Muscle of leg (tissue), 11 donors: Measurements from ENCODE around the gene MARCHF11. TPM values are rescaled to one million over a fixed set of nuclear protein-coding genes. Genes with fewer than 3 reads are reported as not detected.

Source experiments
- DNase-seq: peaks from one replicate; pipeline ENCODE4 v3.0.0; 2013
- H3K27ac ChIP-seq: one replicate; pipeline ENCODE4 v1.5.1; 2013; ENCODE audit warnings: mild to moderate bottlenecking, low read length, control low read depth
- H3K27me3 ChIP-seq: one replicate; pipeline ENCODE4 v1.6.1; 2013; ENCODE audit warnings: low read length; ENCODE audit not compliant: control insufficient read depth, insufficient read depth
- H3K36me3 ChIP-seq: one replicate; pipeline ENCODE4 v1.6.1; 2013; ENCODE audit warnings: low read length; ENCODE audit not compliant: control insufficient read depth, insufficient read depth
- H3K4me1 ChIP-seq: one replicate; pipeline ENCODE4 v1.6.1; 2013; ENCODE audit warnings: low read length; ENCODE audit not compliant: control insufficient read depth, insufficient read depth
- H3K4me3 ChIP-seq: one replicate; pipeline ENCODE4 v1.5.1; 2013; ENCODE audit warnings: low read length, control low read depth
- H3K9me3 ChIP-seq: replicated peaks from 2 replicates; pipeline ENCODE4 v1.6.1; 2013; ENCODE audit warnings: low read depth, low read length; ENCODE audit not compliant: control insufficient read depth
- whole genome bisulfite sequencing: methylation state at CpG from one replicate; pipeline ENCODE4 v1.1.5; 2013; ENCODE audit warnings: missing lambda C conversion rate; ENCODE audit not compliant: insufficient coverage; 5-methylcytosine and 5-hydroxymethylcytosine counted together
- polyA plus RNA-seq, 8 donors: library from polyadenylated mRNA; unstranded; fragments of 120-200 nt; gene quantifications; one replicate each; pipeline versions ENCODE4 v1.2.1 to v1.2.3, GENCODE V29; 2013; ENCODE audit warnings: inconsistent platforms in 1 of 8, low replicate concordance in 1 of 8; ENCODE audit not compliant: insufficient read length in 8 of 8, insufficient read depth in 1 of 8
- total RNA-seq: library from RNA; stranded (reverse); fragments of 120-200 nt; gene quantifications from one replicate; pipeline ENCODE4 v1.2.4, GENCODE V29; 2013

Gene MARCHF11
- total and polyA plus RNA-seq, 9 donors: 0.04 to 0.33 TPM; not detected in 7

GRCh38 chr5:16082982-16083381 is 96.6 kb downstream of the MARCHF11 start:
- no peak overlapping the region for H3K4me3 ChIP-seq
- H3K9me3 ChIP-seq: no peaks in the 10 kb centered on the region
- 80% methylated on average over 3 of the region's 4 CpGs for WGBS
- H3K4me1 ChIP-seq: no peaks in the 10 kb centered on the region
- no peaks in the 10 kb centered on the region for H3K36me3 ChIP-seq
- no peak overlapping the region for H3K27ac ChIP-seq
- DNase-seq: no peak
- no peaks in the 10 kb centered on the region for H3K27me3 ChIP-seq

GRCh38 chr5:16082053-16082452 is 97.5 kb downstream of the MARCHF11 start:
- H3K9me3 ChIP-seq: no peaks in the 10 kb centered on the region
- no peak for DNase-seq
- no peak overlapping the region for H3K4me3 ChIP-seq
- WGBS: 44% methylated on average over 4 of the region's 7 CpGs
- no peak overlapping the region for H3K27ac ChIP-seq
- no peaks in the 10 kb centered on the region for H3K27me3 ChIP-seq
- H3K4me1 ChIP-seq: no peaks in the 10 kb centered on the region
- no peaks in the 10 kb centered on the region for H3K36me3 ChIP-seq

GRCh38 chr5:16081376-16081955 is 98.1 kb downstream of the MARCHF11 start:
- no peak overlapping the region for H3K27ac ChIP-seq
- no peaks in the 10 kb centered on the region for H3K27me3 ChIP-seq
- H3K4me1 ChIP-seq: no peaks in the 10 kb centered on the region
- H3K9me3 ChIP-seq: no peaks in the 10 kb centered on the region
- no peak overlapping the region for H3K4me3 ChIP-seq
- H3K36me3 ChIP-seq: no peaks in the 10 kb centered on the region
- WGBS: 78% methylated on average over 6 of the region's 10 CpGs
- DNase-seq: no peak

GRCh38 chr5:16076657-16077056 is 102.9 kb downstream of the MARCHF11 start:
- no peak for DNase-seq
- Histone ChIP-seq H3K9me3 (no peaks in the 10 kb centered on the region), H3K27ac (no peak overlapping the region), H3K4me1 (no peaks in the 10 kb centered on the region), H3K27me3 (no peaks in the 10 kb centered on the region), H3K4me3 (no peak overlapping the region), H3K36me3 (no peaks in the 10 kb centered on the region)
- WGBS: 65% methylated on average over 3 of the region's 7 CpGs

DNA sequence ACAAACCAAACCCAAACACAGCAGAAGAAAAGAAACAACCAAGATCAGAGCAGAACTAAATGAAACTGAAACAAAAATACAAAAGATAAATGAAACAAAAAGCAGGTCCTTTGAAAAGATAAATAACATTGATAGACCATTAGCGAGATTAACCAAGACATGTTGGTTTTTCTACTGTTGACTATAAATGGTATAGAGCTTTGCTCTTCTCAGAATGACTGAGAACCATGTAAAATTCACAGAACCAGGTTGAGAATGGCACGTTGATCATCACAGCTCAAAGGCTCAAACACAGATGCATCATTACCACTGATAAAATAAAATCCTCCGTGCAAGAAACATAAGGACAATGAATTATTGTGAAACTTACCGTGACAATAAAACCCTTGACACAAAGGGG is 105.2 kb downstream of the MARCHF11 start:
- Histone ChIP-seq H3K9me3 (no peaks in the 10 kb centered on the region), H3K36me3 (no peaks in the 10 kb centered on the region), H3K4me3 (no peak overlapping the region), H3K4me1 (no peaks in the 10 kb centered on the region), H3K27ac (no peak overlapping the region), H3K27me3 (no peaks in the 10 kb centered on the region)
- no CpG with 5 or more reads among the region's 4 CpGs for WGBS
- DNase-seq: no peak

- no CpG with 5 or more reads among the region's 2 CpGs for WGBS
- Histone ChIP-seq H3K4me3 (no peak overlapping the region), H3K4me1 (no peaks in the 10 kb centered on the region), H3K27me3 (no peaks in the 10 kb centered on the region), H3K27ac (no peak overlapping the region), H3K36me3 (no peaks in the 10 kb centered on the region), H3K9me3 (no peaks in the 10 kb centered on the region)
- no peak for DNase-seq
These were observed 107.0 kb downstream of the MARCHF11 start for GRCh38 chr5:16072616-16073015.

- DNase-seq: no peak
- Histone ChIP-seq H3K4me3 (no peak overlapping the region), H3K4me1 (no peaks in the 10 kb centered on the region), H3K27me3 (no peaks in the 10 kb centered on the region), H3K36me3 (no peaks in the 10 kb centered on the region), H3K9me3 (no peaks in the 10 kb centered on the region), H3K27ac (no peak overlapping the region)
- 100% methylated on average over 2 of the region's 7 CpGs for WGBS
These were observed 112.2 kb downstream of the MARCHF11 start for GRCh38 chr5:16067415-16067814.

- WGBS: 80% methylated on average over 1 of the region's 2 CpGs
- Histone ChIP-seq H3K4me1 (no peaks in the 10 kb centered on the region), H3K9me3 (no peaks in the 10 kb centered on the region), H3K36me3 (no peaks in the 10 kb centered on the region), H3K4me3 (no peak overlapping the region), H3K27me3 (no peaks in the 10 kb centered on the region), H3K27ac (no peak overlapping the region)
- DNase-seq: no peak
These were observed 112.8 kb downstream of the MARCHF11 start for GRCh38 chr5:16066810-16067209.

DNA sequence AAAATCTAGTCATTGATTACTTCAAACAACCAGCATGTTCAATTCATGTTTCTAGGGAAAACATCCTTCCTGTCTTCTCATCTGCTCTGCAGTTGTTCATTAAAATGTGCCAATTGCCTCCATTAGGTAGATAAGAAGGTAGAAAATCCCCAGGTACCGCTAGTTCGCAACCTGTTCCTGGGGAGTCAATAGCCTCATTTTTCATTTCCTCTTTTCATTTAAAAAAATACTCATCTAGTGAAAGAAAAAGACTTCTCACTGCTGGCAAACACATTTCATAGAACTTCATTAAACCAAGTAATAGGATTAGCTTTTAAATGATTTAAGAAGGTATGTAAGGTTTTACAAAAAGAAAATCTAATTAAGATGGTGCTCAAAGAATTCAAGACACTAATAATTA is 113.3 kb downstream of the MARCHF11 start:
- DNase-seq: no peak
- H3K4me3 ChIP-seq: no peak overlapping the region
- no peaks in the 10 kb centered on the region for H3K36me3 ChIP-seq
- H3K27me3 ChIP-seq: no peaks in the 10 kb centered on the region
- H3K9me3 ChIP-seq: no peaks in the 10 kb centered on the region
- no CpG with 5 or more reads among the region's 2 CpGs for whole genome bisulfite sequencing
- H3K4me1 ChIP-seq: no peaks in the 10 kb centered on the region
- H3K27ac ChIP-seq: no peak overlapping the region

GRCh38 chr5:16065831-16066230 is 113.8 kb downstream of the MARCHF11 start:
- no peak overlapping the region for H3K27ac ChIP-seq
- H3K4me1 ChIP-seq: no peaks in the 10 kb centered on the region

More at GRCh38 chr5:16065831-16066230, 113.8 kb downstream of the MARCHF11 start:
- no peaks in the 10 kb centered on the region for H3K9me3 ChIP-seq
- WGBS: 86% methylated on average over 2 of the region's 4 CpGs
- H3K4me3 ChIP-seq: no peak overlapping the region
- H3K27me3 ChIP-seq: no peaks in the 10 kb centered on the region
- no peaks in the 10 kb centered on the region for H3K36me3 ChIP-seq
- no peak for DNase-seq
